Body of pancreas (tissue), 4 donors: ENCODE measurements around the gene KCNAB1.
"Not testable (repeated sequence)": the region's sequence is repeated elsewhere in the genome, so short reads cannot be mapped to it uniquely, and the experiment has no call there.

Experiments
- CTCF ChIP-seq, 7 experiments: fragments of 450-650 bp in 4 of 7; fragments of 200-600 bp in 3 of 7; sonication (generic) in 3 of 7; IDR thresholded peaks; one replicate each; pipeline ENCODE4 v1.5.1; 2016 to 2019; ENCODE audit warnings: antibody characterized with exemption in 7 of 7
- POLR2A ChIP-seq, 3 donors: fragments of 450-650 bp; IDR thresholded peaks; one replicate each; pipeline ENCODE4 v1.6.1; 2016; ENCODE audit warnings: antibody characterized with exemption in 3 of 3, mild to moderate bottlenecking in 2 of 3

- TF ChIP-seq CTCF, POLR2A (IDR thresholded peaks at IDR 0.05): not testable (repeated sequence)
Observed at GRCh38 chr3:156284637-156285036, 164.3 kb downstream of the KCNAB1 start.
